Activated CD4-positive, alpha-beta memory T cell treated with anti-CD3 and anti-CD28 coated beads for 36 hours (primary cell): ENCODE measurements around the gene SRGAP1. TPM values are rescaled to one million over a fixed set of nuclear protein-coding genes. Genes with fewer than 3 reads are reported as not detected.
"Not testable (repeated sequence)": the region's sequence is repeated elsewhere in the genome, so short reads cannot be mapped to it uniquely, and the experiment has no call there.

Source experiments
- CTCF ChIA-PET: fragments of 350-600 bp; sonication (Branson Sonifier 250); formaldehyde crosslinking; loops from one replicate; lab custom pipeline; 2021; ENCODE audit warnings: antibody characterized with exemption, inconsistent platforms; lab: Charles Lee
- POLR2A ChIA-PET: fragments of 350-600 bp; sonication (Branson Sonifier 250); formaldehyde crosslinking; loops from one replicate; lab custom pipeline; 2021; ENCODE audit warnings: antibody characterized with exemption; lab: Charles Lee
- DNase-seq: peaks from one replicate; pipeline ENCODE4 v3.0.0-alpha.2; 2020
- H3K27ac Mint-ChIP-seq: one replicate; pipeline ENCODE4 v1.8.0; 2021; ENCODE audit warnings: mixed read lengths
- H3K27me3 Mint-ChIP-seq: one replicate; pipeline ENCODE4 v1.8.0; 2021; ENCODE audit warnings: mixed read lengths
- H3K36me3 Mint-ChIP-seq: one replicate; pipeline ENCODE4 v1.8.0; 2021; ENCODE audit warnings: mixed read lengths
- H3K4me1 Mint-ChIP-seq: one replicate; pipeline ENCODE4 v1.8.0; 2021; ENCODE audit warnings: low read depth, mixed read lengths
- H3K4me3 Mint-ChIP-seq: one replicate; pipeline ENCODE4 v1.8.0; 2021; ENCODE audit warnings: mild to moderate bottlenecking, mixed read lengths
- H3K9me3 Mint-ChIP-seq: one replicate; pipeline ENCODE4 v1.8.0; 2021; ENCODE audit warnings: mixed read lengths
- intact Hi-C: fragments of 100-400 bp; cut with micrococcal nuclease; formaldehyde crosslinking; loops from one replicate; pipeline ENCODE4 v1.15.1; 2023
- total RNA-seq, 2 experiments: library from RNA; stranded (reverse); gene quantifications; one replicate each; pipeline ENCODE4 v1.2.3, GENCODE V29; 2021

Gene SRGAP1
- total RNA-seq, 2 experiments from 2014 or later = 0.10 to 0.12 TPM

- intact Hi-C loops = loop anchor here (5.0 kb wide), 1 partner anchor 551 kb away; the partner anchor contains the start of gene C12orf56
- CTCF ChIA-PET = interaction anchor here (0.7 to 3.1 kb wide), 2 partner anchors 60 to 416 kb away, joined by 3 to 24 read pairs; no protein-coding TSS in a partner anchor
- H3K4me3 Mint-ChIP-seq = no peak overlapping the region
Observed at GRCh38 chr12:63841011-63841410, 3.5 kb upstream of the SRGAP1 start.

DNA sequence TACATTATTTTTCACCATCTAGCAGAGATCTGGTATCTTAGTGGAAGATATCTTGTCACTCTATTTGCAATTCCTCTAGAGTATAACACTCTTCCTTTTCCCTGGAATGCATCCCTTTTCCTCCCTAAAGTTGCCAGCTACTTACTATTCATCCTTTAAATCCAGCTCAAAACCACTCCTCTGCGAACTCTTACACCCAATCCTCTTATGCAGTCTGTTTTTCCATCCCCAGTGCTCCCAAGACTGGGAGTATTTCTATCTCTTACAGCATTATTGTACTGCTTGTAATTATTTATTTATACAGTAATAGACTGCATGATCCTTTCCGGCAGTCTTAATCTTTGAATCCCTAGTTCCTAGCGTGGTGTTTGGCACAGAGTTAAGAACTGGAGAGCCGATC, 2.9 kb upstream of the SRGAP1 start:
- Mint-ChIP-seq H3K27me3 (peaks cover 28% of the 10 kb centered on the region), H3K27ac (no peak overlapping the region), H3K4me3 (no peak overlapping the region), H3K9me3 (no peaks in the 10 kb centered on the region), H3K4me1 (peaks cover 9% of the 10 kb centered on the region), H3K36me3 (no peaks in the 10 kb centered on the region)
- POLR2A ChIA-PET = no interaction called here
- no peak for DNase-seq
- CTCF ChIA-PET = interaction anchor here (0.7 to 3.1 kb wide), 2 partner anchors 61 to 416 kb away, joined by 3 to 24 read pairs; no protein-coding TSS in a partner anchor
- intact Hi-C loops = loop anchor here (5.0 kb wide), 1 partner anchor 551 kb away; the partner anchor contains the start of gene C12orf56

More at GRCh38 chr12:63841011-63841410, 3.5 kb upstream of the SRGAP1 start:
- DNase-seq = no peak
- Mint-ChIP-seq H3K9me3 (no peaks in the 10 kb centered on the region), H3K27ac (no peak overlapping the region), H3K27me3 (peaks cover 23% of the 10 kb centered on the region), H3K4me1 (peaks cover 9% of the 10 kb centered on the region), H3K36me3 (no peaks in the 10 kb centered on the region)
- POLR2A ChIA-PET = no interaction called here

DNA sequence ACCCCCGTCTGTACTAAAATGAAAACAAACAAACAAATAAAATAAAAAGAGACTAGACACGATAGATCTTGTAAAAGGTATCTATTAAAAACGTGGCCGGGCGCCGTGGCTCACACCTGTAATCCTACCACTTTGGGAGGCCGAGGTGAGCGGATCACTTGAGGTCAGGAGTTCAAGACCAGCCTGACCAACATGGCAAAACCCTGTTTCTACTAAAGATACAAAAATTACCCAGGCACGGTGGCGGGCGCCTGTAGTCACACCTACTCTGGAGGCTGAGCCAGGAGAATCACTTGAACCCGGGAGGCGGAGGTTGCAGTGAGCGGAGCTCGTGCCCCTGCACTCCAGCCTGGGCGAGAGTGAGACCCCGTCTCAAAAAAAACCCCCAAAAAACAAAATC, 1.8 kb upstream of the SRGAP1 start:
- Mint-ChIP-seq H3K27me3 (peaks cover 30% of the 10 kb centered on the region), H3K4me3 (peak overlapping the region; percentile 55)
- POLR2A ChIA-PET, DNase-seq, H3K9me3 Mint-ChIP-seq, H3K4me1 Mint-ChIP-seq, H3K36me3 Mint-ChIP-seq, H3K27ac Mint-ChIP-seq: not testable (repeated sequence)
- CTCF ChIA-PET = interaction anchor here (0.7 to 0.9 kb wide), 2 partner anchors 32 to 653 kb away, joined by 3 read pairs; no protein-coding TSS in a partner anchor
- intact Hi-C loops = loop anchor here (5.0 kb wide), 1 partner anchor 550 kb away; the partner anchor contains the start of gene C12orf56

DNA sequence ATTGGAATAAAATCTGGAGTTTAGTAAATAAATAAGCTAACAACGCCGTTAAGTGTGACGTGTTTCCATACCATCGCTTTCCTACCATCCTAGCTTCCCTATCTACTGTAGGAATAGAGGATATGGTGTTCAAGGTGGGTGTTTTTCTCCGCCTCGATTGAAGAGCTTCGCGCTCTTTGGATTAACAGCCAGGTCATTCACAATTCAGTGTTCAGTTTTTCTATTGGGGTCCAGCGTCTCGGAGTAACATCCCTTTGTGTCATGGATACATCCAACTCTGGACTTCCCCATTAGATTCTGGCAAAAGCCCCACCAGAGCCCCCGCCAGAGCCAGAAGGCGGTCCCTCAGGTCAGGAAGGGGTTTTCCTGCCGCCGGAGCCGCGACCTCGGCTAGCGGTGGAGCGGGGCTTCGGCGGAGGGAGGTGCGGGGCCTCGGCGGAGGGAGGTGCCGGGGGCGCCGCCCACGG, 1.2 kb upstream of the SRGAP1 start:
- no peak for DNase-seq
- H3K36me3 Mint-ChIP-seq = no peaks in the 10 kb centered on the region
- H3K4me1 Mint-ChIP-seq = peaks cover 9% of the 10 kb centered on the region
- H3K4me3 Mint-ChIP-seq = peak overlapping the region; percentile 55
- H3K27ac Mint-ChIP-seq = no peak overlapping the region
- ChIA-PET POLR2A (no interaction called here), CTCF (interaction anchor here (0.7 to 1.0 kb wide), 3 partner anchors 32 to 652 kb away, joined by 3 read pairs; no protein-coding TSS in a partner anchor)
- H3K9me3 Mint-ChIP-seq = no peaks in the 10 kb centered on the region
- peaks cover 30% of the 10 kb centered on the region for H3K27me3 Mint-ChIP-seq
- intact Hi-C loops = loop anchor here (5.0 kb wide), 1 partner anchor 549 kb away; the partner anchor contains the start of gene C12orf56

GRCh38 chr12:63843721-63844390, 644 bp upstream of the SRGAP1 start:
- Mint-ChIP-seq H3K27me3 (peaks cover 30% of the 10 kb centered on the region), H3K9me3 (no peaks in the 10 kb centered on the region), H3K27ac (no peak overlapping the region), H3K4me1 (peaks cover 9% of the 10 kb centered on the region), H3K4me3 (peak overlapping the region; percentile 62), H3K36me3 (no peaks in the 10 kb centered on the region)
- DNase-seq = peak; percentile 85
- intact Hi-C loops = loop anchor here (1.0 to 5.0 kb wide), 4 partner anchors 63 to 548 kb away; partner anchors contain the start of genes C12orf56 and KICS2
- POLR2A ChIA-PET = no interaction called here
- CTCF ChIA-PET = interaction anchor here (0.7 to 1.8 kb wide), 9 partner anchors 17 to 652 kb away, joined by 3 to 18 read pairs (median 4); partner anchors contain the start of gene KICS2

GRCh38 chr12:63845726-63846125, 1.2 kb downstream of the SRGAP1 start:
- peaks cover 9% of the 10 kb centered on the region for H3K4me1 Mint-ChIP-seq
- peaks cover 28% of the 10 kb centered on the region for H3K27me3 Mint-ChIP-seq
- no peak overlapping the region for H3K4me3 Mint-ChIP-seq
- no peaks in the 10 kb centered on the region for H3K36me3 Mint-ChIP-seq
- ChIA-PET POLR2A (interaction anchor here (0.6 kb wide), 1 partner anchor 403 kb away, joined by 3 read pairs; no protein-coding TSS in a partner anchor), CTCF (no interaction called here)
- no peaks in the 10 kb centered on the region for H3K9me3 Mint-ChIP-seq
- DNase-seq = no peak
- intact Hi-C loops = loop anchor here (2.0 kb wide), 1 partner anchor 65 kb away; no protein-coding TSS in a partner anchor
- no peak overlapping the region for H3K27ac Mint-ChIP-seq

- Mint-ChIP-seq H3K9me3 (no peaks in the 10 kb centered on the region), H3K4me3 (no peak overlapping the region), H3K27ac (no peak overlapping the region), H3K27me3 (peaks cover 28% of the 10 kb centered on the region), H3K36me3 (no peaks in the 10 kb centered on the region), H3K4me1 (peaks cover 9% of the 10 kb centered on the region)
- POLR2A ChIA-PET = no interaction called here
- CTCF ChIA-PET = no interaction called here
- no peak for DNase-seq
- intact Hi-C loops = no loop called here
Observed at GRCh38 chr12:63846238-63846967, 1.9 kb downstream of the SRGAP1 start.

DNA sequence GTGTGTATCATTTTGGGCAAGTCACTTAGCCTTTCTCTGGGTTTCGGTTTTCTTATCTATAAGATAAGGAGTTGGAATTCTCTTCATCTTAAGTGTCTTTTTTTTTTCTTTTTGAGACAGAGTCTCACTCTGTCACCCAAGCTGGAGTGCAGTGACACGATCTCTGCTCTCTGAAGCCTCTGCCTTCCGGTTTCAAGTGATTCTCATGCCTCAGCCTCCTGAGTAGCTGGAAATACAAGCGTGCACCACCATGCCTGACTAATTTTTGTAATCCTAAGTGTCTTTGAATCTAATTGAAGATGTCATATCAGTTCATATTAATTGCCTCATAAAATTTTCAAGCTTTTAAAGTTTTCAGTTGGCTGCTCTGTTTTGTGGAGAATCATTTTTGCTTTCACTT, 4.0 kb downstream of the SRGAP1 start:
- no peaks in the 10 kb centered on the region for H3K36me3 Mint-ChIP-seq
- no peak for DNase-seq
- CTCF ChIA-PET = no interaction called here
- peaks cover 22% of the 10 kb centered on the region for H3K27me3 Mint-ChIP-seq
- H3K9me3 Mint-ChIP-seq = no peaks in the 10 kb centered on the region
- POLR2A ChIA-PET = no interaction called here
- no peak overlapping the region for H3K4me3 Mint-ChIP-seq
- no peak overlapping the region for H3K27ac Mint-ChIP-seq
- H3K4me1 Mint-ChIP-seq = peaks cover 6% of the 10 kb centered on the region
- intact Hi-C loops = no loop called here

DNA sequence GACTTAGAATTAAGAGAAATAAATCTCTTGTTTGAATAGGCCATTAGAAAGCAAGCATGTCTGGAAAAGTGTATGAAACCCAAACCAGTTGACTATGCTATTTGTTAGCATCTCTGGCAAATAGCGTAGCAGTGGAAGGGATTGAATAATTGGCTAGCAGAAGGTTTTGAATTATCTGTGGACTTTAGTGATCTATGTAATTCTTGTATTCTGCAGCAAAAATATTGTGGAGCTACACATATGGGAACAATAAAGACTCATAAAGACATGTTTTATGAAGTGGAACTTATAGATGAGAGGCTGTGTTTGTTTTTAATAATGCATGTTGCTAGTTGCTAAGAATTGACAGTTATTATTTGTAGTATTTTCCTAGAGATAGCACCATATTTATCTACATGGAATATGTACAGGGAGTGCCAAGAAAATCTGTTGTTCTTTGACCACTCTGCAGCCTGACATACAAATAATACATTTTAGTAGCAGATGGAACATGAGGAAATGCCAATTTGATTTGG, 4.7 kb downstream of the SRGAP1 start:
- H3K9me3 Mint-ChIP-seq = no peaks in the 10 kb centered on the region
- H3K27me3 Mint-ChIP-seq = peaks cover 22% of the 10 kb centered on the region
- no peak overlapping the region for H3K4me3 Mint-ChIP-seq
- intact Hi-C loops = no loop called here
- ChIA-PET CTCF (interaction anchor here (0.5 kb wide), 1 partner anchor 915 kb away, joined by 3 read pairs; no protein-coding TSS in a partner anchor), POLR2A (no interaction called here)
- DNase-seq = no peak
- H3K27ac Mint-ChIP-seq = no peak overlapping the region
- peaks cover 6% of the 10 kb centered on the region for H3K4me1 Mint-ChIP-seq
- no peaks in the 10 kb centered on the region for H3K36me3 Mint-ChIP-seq

DNA sequence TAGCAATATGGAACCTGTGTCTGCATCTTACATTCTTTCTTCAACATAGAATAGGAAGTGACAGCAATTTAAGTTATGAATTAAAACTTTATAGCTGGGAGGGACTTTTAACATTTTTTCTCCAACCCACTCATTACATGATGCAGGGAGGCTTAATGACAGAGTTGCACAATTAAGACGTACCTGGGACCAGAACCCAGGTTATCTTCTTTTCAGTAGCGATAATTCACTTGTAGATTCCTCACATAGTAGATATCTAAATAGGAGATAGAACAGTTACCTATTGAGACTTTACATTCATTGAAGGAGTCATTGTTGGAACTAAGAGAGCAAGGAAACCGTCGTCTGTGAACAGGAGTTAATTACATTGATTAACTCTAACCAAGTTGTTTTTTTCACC, 5.1 kb downstream of the SRGAP1 start:
- no peaks in the 10 kb centered on the region for H3K36me3 Mint-ChIP-seq
- no peak for DNase-seq
- no peaks in the 10 kb centered on the region for H3K9me3 Mint-ChIP-seq
- H3K4me3 Mint-ChIP-seq = no peak overlapping the region
- peaks cover 4% of the 10 kb centered on the region for H3K4me1 Mint-ChIP-seq
- intact Hi-C loops = no loop called here
- no peak overlapping the region for H3K27ac Mint-ChIP-seq
- ChIA-PET POLR2A (no interaction called here), CTCF (interaction anchor here (0.5 to 0.6 kb wide), 2 partner anchors 93 to 915 kb away, joined by 3 to 5 read pairs; no protein-coding TSS in a partner anchor)
- H3K27me3 Mint-ChIP-seq = peaks cover 20% of the 10 kb centered on the region

GRCh38 chr12:63853978-63854377, 9.5 kb downstream of the SRGAP1 start:
- POLR2A ChIA-PET = no interaction called here
- H3K4me3 Mint-ChIP-seq = no peak overlapping the region
- DNase-seq = no peak
- CTCF ChIA-PET = no interaction called here
- H3K27me3 Mint-ChIP-seq = peaks cover 4% of the 10 kb centered on the region
- H3K9me3 Mint-ChIP-seq = no peaks in the 10 kb centered on the region
- H3K36me3 Mint-ChIP-seq = no peaks in the 10 kb centered on the region
- intact Hi-C loops = no loop called here
- no peaks in the 10 kb centered on the region for H3K4me1 Mint-ChIP-seq
- no peak overlapping the region for H3K27ac Mint-ChIP-seq
